HepG2 (cell line): ENCODE measurements around the gene PBX2. TPM values are rescaled to one million over a fixed set of nuclear protein-coding genes. Genes with fewer than 3 reads are reported as not detected.

Experiments
- BRD4 ChIP-seq: sonication (generic); formaldehyde crosslinking; IDR thresholded peaks from 2 replicates; pipeline ENCODE4 v1.4.0; 2020; ENCODE audit warnings: missing genetic modification reagents
- HMGA1 ChIP-seq: sonication (generic); formaldehyde crosslinking; conservative IDR thresholded peaks from 2 replicates; pipeline ENCODE4 v1.4.0; 2020; ENCODE audit warnings: missing genetic modification reagents
- HOXA7 ChIP-seq: sonication (generic); formaldehyde crosslinking; IDR thresholded peaks from 2 replicates; pipeline ENCODE4 v1.8.1; 2022; ENCODE audit warnings: mild to moderate bottlenecking, missing genetic modification reagents, moderate library complexity
- KLF16 ChIP-seq, 2 experiments: sonication (generic) in 1 of 2; formaldehyde crosslinking in 1 of 2; IDR thresholded peaks; 2 replicates each; pipeline versions ENCODE4 v1.6.1 to v1.8.0; 2016 to 2023; ENCODE audit warnings: missing genetic modification reagents in 2 of 2, missing compliant biosample characterization in 1 of 2
- MIER2 ChIP-seq: IDR thresholded peaks from 2 replicates; pipeline ENCODE4 v1.6.1; 2016; ENCODE audit warnings: missing biosample characterization, missing genetic modification reagents
- NBN ChIP-seq: fragments of 450-650 bp; conservative IDR thresholded peaks from 2 replicates; pipeline ENCODE4 v1.6.1; 2017
- NKX3-1 ChIP-seq: sonication (generic); formaldehyde crosslinking; IDR thresholded peaks from 2 replicates; pipeline ENCODE4 v1.5.0; 2020; ENCODE audit warnings: missing genetic modification reagents
- ZNF569 ChIP-seq: sonication (generic); formaldehyde crosslinking; IDR thresholded peaks from 2 replicates; pipeline ENCODE4 v1.5.0; 2020; ENCODE audit warnings: mild to moderate bottlenecking, missing genetic modification reagents, moderate library complexity, borderline replicate concordance
- ZNF737 ChIP-seq: sonication (generic); formaldehyde crosslinking; IDR thresholded peaks from 2 replicates; pipeline ENCODE4 v1.5.0; 2020; ENCODE audit warnings: missing genetic modification reagents, mild to moderate bottlenecking, borderline replicate concordance
- polyA plus RNA-seq, 8 experiments: library from polyadenylated mRNA; depleted of rRNA in 3 of 8; stranded (reverse) in 7 of 8; unstranded in 1 of 8; fragments of >200 nt; fragmentation: Illumina TruSeq in 4 of 8; extraction: Trizol in 4 of 8; gene quantifications; 2 replicates each; pipeline versions ENCODE4 v1.2.1 to v1.2.3, GENCODE V29; 2011 to 2016; ENCODE audit warnings: low read depth in 4 of 8, missing spikeins in 1 of 8, mixed read lengths in 1 of 8; ENCODE audit not compliant: insufficient read depth in 1 of 8
- total RNA-seq, 5 experiments: library from RNA; depleted of rRNA; stranded (reverse); fragments of >200 nt; fragmentation: Illumina TruSeq; extraction: Trizol; gene quantifications; 2 replicates each; pipeline ENCODE4 v1.2.3, GENCODE V29; 2016; ENCODE audit warnings: low read depth in 1 of 5
- TF ChIP-seq, protein P1 (sequence below): IDR thresholded peaks from 2 replicates; pipeline ENCODE4 v1.4.0; 2020; ENCODE audit warnings: mild to moderate bottlenecking, missing genetic modification reagents
- TF ChIP-seq, protein P2 (sequence below): sonication (generic); formaldehyde crosslinking; IDR thresholded peaks from 2 replicates; pipeline ENCODE4 v1.8.0; 2023; ENCODE audit warnings: mild to moderate bottlenecking, missing genetic modification reagents
- TF ChIP-seq, protein P3 (sequence below): sonication (generic); formaldehyde crosslinking; IDR thresholded peaks from 2 replicates; pipeline ENCODE4 v1.9.0; 2021; ENCODE audit warnings: missing genetic modification reagents, borderline replicate concordance
- TF ChIP-seq, protein P4 (sequence below): IDR thresholded peaks from 2 replicates; pipeline ENCODE4 v1.6.1; 2016; ENCODE audit warnings: low read depth, missing genetic modification reagents, missing compliant biosample characterization
- TF ChIP-seq, protein P5 (sequence below): sonication (generic); formaldehyde crosslinking; IDR thresholded peaks from 2 replicates; pipeline ENCODE4 v1.5.0; 2020; ENCODE audit warnings: mild to moderate bottlenecking, missing genetic modification reagents

Gene PBX2
- total and polyA plus RNA-seq, 2 of the 13 experiments (the other 11 are each of a cell fraction or from before 2014, with no cell fraction given): 42.3 to 77.8 TPM

DNA sequence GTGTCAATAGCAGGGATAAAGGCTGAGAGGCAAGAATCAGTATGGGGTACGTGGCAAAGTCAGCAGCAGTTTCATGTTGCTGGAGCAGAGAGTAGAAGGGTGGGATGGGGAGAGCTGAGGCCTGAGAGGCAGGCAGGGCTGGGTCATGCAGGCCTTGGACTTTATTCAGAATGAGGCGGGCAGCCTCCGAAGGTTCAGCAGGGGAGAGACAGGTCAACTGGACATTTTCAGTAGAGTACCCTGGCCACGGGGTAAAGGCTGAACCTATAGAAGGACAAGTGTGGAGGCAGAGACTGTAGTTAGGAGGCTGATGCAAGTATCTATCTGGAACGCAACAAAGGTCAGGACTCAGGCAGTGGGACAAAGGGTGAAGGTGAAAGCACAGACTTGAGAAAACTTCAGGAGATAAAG lies 20.2 kb upstream of the PBX2 start (continued):
- TF ChIP-seq, protein P1, sequence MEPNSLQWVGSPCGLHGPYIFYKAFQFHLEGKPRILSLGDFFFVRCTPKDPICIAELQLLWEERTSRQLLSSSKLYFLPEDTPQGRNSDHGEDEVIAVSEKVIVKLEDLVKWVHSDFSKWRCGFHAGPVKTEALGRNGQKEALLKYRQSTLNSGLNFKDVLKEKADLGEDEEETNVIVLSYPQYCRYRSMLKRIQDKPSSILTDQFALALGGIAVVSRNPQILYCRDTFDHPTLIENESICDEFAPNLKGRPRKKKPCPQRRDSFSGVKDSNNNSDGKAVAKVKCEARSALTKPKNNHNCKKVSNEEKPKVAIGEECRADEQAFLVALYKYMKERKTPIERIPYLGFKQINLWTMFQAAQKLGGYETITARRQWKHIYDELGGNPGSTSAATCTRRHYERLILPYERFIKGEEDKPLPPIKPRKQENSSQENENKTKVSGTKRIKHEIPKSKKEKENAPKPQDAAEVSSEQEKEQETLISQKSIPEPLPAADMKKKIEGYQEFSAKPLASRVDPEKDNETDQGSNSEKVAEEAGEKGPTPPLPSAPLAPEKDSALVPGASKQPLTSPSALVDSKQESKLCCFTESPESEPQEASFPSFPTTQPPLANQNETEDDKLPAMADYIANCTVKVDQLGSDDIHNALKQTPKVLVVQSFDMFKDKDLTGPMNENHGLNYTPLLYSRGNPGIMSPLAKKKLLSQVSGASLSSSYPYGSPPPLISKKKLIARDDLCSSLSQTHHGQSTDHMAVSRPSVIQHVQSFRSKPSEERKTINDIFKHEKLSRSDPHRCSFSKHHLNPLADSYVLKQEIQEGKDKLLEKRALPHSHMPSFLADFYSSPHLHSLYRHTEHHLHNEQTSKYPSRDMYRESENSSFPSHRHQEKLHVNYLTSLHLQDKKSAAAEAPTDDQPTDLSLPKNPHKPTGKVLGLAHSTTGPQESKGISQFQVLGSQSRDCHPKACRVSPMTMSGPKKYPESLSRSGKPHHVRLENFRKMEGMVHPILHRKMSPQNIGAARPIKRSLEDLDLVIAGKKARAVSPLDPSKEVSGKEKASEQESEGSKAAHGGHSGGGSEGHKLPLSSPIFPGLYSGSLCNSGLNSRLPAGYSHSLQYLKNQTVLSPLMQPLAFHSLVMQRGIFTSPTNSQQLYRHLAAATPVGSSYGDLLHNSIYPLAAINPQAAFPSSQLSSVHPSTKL (CRISPR knock-in tag): no peak; the same call in 1 of the 2 replicates
- no peak for TF ChIP-seq HOXA7
- no peak for TF ChIP-seq HMGA1
- no peak for TF ChIP-seq BRD4 (CRISPR knock-in tag)
- no peak for TF ChIP-seq MIER2
- TF ChIP-seq NBN: no peak
- TF ChIP-seq KLF16 (CRISPR knock-in tag; IDR thresholded peaks at IDR 0.05): no peak
- TF ChIP-seq, protein P2, sequence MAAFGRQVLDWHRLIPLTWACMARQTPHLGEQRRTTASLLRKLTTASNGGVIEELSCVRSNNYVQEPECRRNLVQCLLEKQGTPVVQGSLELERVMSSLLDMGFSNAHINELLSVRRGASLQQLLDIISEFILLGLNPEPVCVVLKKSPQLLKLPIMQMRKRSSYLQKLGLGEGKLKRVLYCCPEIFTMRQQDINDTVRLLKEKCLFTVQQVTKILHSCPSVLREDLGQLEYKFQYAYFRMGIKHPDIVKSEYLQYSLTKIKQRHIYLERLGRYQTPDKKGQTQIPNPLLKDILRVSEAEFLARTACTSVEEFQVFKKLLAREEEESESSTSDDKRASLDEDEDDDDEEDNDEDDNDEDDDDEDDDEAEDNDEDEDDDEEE (CRISPR knock-in tag): no peak
- TF ChIP-seq, protein P3, sequence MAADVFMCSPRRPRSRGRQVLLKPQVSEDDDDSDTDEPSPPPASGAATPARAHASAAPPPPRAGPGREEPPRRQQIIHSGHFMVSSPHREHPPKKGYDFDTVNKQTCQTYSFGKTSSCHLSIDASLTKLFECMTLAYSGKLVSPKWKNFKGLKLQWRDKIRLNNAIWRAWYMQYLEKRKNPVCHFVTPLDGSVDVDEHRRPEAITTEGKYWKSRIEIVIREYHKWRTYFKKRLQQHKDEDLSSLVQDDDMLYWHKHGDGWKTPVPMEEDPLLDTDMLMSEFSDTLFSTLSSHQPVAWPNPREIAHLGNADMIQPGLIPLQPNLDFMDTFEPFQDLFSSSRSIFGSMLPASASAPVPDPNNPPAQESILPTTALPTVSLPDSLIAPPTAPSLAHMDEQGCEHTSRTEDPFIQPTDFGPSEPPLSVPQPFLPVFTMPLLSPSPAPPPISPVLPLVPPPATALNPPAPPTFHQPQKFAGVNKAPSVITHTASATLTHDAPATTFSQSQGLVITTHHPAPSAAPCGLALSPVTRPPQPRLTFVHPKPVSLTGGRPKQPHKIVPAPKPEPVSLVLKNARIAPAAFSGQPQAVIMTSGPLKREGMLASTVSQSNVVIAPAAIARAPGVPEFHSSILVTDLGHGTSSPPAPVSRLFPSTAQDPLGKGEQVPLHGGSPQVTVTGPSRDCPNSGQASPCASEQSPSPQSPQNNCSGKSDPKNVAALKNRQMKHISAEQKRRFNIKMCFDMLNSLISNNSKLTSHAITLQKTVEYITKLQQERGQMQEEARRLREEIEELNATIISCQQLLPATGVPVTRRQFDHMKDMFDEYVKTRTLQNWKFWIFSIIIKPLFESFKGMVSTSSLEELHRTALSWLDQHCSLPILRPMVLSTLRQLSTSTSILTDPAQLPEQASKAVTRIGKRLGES (CRISPR knock-in tag): no peak
- TF ChIP-seq NKX3-1 (CRISPR knock-in tag): no peak
- TF ChIP-seq ZNF737 (CRISPR knock-in tag): no peak
- TF ChIP-seq, protein P4, sequence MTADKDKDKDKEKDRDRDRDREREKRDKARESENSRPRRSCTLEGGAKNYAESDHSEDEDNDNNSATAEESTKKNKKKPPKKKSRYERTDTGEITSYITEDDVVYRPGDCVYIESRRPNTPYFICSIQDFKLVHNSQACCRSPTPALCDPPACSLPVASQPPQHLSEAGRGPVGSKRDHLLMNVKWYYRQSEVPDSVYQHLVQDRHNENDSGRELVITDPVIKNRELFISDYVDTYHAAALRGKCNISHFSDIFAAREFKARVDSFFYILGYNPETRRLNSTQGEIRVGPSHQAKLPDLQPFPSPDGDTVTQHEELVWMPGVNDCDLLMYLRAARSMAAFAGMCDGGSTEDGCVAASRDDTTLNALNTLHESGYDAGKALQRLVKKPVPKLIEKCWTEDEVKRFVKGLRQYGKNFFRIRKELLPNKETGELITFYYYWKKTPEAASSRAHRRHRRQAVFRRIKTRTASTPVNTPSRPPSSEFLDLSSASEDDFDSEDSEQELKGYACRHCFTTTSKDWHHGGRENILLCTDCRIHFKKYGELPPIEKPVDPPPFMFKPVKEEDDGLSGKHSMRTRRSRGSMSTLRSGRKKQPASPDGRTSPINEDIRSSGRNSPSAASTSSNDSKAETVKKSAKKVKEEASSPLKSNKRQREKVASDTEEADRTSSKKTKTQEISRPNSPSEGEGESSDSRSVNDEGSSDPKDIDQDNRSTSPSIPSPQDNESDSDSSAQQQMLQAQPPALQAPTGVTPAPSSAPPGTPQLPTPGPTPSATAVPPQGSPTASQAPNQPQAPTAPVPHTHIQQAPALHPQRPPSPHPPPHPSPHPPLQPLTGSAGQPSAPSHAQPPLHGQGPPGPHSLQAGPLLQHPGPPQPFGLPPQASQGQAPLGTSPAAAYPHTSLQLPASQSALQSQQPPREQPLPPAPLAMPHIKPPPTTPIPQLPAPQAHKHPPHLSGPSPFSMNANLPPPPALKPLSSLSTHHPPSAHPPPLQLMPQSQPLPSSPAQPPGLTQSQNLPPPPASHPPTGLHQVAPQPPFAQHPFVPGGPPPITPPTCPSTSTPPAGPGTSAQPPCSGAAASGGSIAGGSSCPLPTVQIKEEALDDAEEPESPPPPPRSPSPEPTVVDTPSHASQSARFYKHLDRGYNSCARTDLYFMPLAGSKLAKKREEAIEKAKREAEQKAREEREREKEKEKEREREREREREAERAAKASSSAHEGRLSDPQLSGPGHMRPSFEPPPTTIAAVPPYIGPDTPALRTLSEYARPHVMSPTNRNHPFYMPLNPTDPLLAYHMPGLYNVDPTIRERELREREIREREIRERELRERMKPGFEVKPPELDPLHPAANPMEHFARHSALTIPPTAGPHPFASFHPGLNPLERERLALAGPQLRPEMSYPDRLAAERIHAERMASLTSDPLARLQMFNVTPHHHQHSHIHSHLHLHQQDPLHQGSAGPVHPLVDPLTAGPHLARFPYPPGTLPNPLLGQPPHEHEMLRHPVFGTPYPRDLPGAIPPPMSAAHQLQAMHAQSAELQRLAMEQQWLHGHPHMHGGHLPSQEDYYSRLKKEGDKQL (CRISPR knock-in tag): no peak
- no peak for TF ChIP-seq ZNF569 (CRISPR knock-in tag)
- TF ChIP-seq, protein P5, sequence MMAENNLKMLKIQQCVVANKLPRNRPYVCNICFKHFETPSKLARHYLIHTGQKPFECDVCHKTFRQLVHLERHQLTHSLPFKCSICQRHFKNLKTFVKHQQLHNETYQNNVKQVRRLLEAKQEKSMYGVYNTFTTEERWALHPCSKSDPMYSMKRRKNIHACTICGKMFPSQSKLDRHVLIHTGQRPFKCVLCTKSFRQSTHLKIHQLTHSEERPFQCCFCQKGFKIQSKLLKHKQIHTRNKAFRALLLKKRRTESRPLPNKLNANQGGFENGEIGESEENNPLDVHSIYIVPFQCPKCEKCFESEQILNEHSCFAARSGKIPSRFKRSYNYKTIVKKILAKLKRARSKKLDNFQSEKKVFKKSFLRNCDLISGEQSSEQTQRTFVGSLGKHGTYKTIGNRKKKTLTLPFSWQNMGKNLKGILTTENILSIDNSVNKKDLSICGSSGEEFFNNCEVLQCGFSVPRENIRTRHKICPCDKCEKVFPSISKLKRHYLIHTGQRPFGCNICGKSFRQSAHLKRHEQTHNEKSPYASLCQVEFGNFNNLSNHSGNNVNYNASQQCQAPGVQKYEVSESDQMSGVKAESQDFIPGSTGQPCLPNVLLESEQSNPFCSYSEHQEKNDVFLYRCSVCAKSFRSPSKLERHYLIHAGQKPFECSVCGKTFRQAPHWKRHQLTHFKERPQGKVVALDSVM (CRISPR knock-in tag): peak; percentile 76; the same call in 1 of the 2 replicates
